ENCODE measurements around the gene ZNF266. TPM values are rescaled to one million over a fixed set of nuclear protein-coding genes. Genes with fewer than 3 reads are reported as not detected.
A peak's percentile ranks its signal among the peaks of the same experiment; 100 is the strongest.

ZNF266 gene
- polyA plus RNA-seq = 62.6 TPM
- long read RNA-seq, donor 1 = 0 reads
- long read RNA-seq, donor 2, partial matches to known transcripts = 0 of 2 reads
- long read RNA-seq, donor 2, other reads (novel, unspliced or antisense) = 0 of 2 reads
- long read RNA-seq, donor 3 = 0 reads
- long read RNA-seq, donor 4 = 0 reads
- long read RNA-seq, donor 5, partial matches to known transcripts = 0 of 2 reads
- long read RNA-seq, donor 5, other reads (novel, unspliced or antisense) = 0 of 2 reads
- long read RNA-seq, donor 6 = 0 reads
- long read RNA-seq, donor 7, partial matches to known transcripts = 0 of 1 reads
- long read RNA-seq, donor 7, other reads (novel, unspliced or antisense) = 0 of 1 reads
- long read RNA-seq, donor 8, partial matches to known transcripts = 0 of 1 reads
- long read RNA-seq, donor 8, other reads (novel, unspliced or antisense) = 0 of 1 reads
- long read RNA-seq, donor 9 = 0 reads
- long read RNA-seq, donor 10 = 0 reads
- long read RNA-seq, donor 11, partial matches to known transcripts = 0 of 1 reads
- long read RNA-seq, donor 11, other reads (novel, unspliced or antisense) = 0 of 1 reads

DNA sequence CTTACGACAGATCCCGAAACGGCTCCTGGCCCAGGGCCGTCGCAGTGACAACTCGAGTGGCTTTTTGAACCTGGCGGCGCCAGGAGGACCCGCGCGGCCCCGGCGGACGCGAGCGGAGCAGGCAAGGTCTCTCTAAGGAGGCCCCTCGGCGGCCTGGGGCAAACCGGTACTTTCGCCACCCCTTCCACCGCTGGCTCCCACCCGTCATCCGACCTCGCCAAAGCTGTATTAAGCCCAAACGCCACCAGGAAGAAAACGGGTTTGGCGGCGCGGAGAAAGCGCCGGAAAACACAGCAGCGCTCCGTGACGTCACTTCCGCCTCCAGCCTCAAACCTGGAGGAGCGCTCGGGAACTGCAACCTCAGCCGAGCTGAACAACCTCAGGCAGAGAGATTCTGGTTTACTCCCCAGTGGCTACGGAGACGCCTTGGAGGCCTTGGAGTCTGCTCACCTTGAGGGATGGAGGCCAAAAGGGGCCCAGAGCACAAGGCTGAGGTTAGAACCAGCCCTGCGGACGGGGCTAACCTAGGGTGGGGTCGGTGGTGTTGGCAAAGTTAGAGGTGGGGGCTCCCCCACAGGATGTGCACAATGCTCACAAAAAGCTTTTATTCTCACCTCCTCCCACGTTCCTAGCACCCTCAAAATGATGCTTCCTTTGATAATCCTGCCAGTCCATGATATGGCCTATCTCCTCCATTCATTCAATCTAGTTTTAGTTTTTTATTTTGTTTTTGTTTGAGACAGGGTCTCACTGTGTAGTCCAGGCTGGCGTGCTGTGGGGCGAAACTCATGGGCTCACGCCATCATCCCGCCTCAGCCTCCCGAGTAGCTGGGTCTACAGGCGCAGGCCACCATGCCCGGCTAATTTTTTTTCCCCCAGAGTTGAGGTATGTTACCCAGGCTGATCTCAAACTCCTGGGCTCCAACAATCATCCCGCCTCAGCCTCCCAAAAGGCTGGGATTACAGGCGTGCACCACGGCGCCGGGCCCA, at the start of gene ZNF266:
TSS of gene ZNF266 (minus strand) at position 295 of the 990 bp plus-strand sequence. CDS start 15,484 bp downstream, outside the sequence.
- Histone ChIP-seq H3K4me1 (ENCODE audit: control insufficient read depth, insufficient read depth, low read length) (no peaks in the 10 kb centered on the region), H3K36me3 (ENCODE audit: control insufficient read depth, insufficient read depth, low read length) (peaks cover 22% of the 10 kb centered on the region), H3K4me3 (ENCODE audit: low read length) (peak within 1 kb of the TSS; percentile 96), H3K27ac (ENCODE audit: low read length) (peak within 1 kb of the TSS; percentile 95), H3K27me3 (ENCODE audit: control insufficient read depth, insufficient read depth, low read length) (no peaks in the 10 kb centered on the region), H3K9me3 (ENCODE audit: control insufficient read depth, low read depth, low read length) (no peaks in the 10 kb centered on the region)
- WGBS (ENCODE audit: insufficient coverage, low lambda C conversion rate) = 0% methylated on average over 1 of the region's 56 CpGs
- DNase-seq = peak; percentile 88 to 94

DNA sequence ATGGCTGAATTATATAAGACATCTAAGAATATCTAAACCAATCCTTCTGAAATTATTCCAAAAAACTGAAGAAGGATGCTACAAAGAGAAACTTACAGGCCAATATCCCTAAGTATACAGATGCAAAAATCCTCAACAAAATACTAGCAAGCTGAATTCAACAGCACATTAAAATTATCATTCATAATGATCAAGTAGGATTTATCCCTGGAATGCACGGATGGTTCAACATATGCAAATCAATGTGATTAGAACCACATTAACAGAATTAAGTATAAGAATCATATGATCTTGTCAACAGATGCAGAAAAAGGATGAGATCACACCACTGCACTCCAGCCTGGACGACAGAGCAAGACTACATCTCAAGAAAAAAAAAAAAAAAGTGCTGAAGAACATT, 49.8 kb upstream of the ZNF266 start:
- no peak for DNase-seq
- H3K4me3 ChIP-seq (ENCODE audit: low read length) = no peak overlapping the region
- no peak overlapping the region for H3K27ac ChIP-seq (ENCODE audit: low read length)
- H3K9me3 ChIP-seq (ENCODE audit: control insufficient read depth, low read depth, low read length) = peaks cover 14% of the 10 kb centered on the region
- no peaks in the 10 kb centered on the region for H3K27me3 ChIP-seq (ENCODE audit: control insufficient read depth, insufficient read depth, low read length)
- whole genome bisulfite sequencing (ENCODE audit: insufficient coverage, low lambda C conversion rate) = no CpG with 5 or more reads among the region's 2 CpGs
- H3K4me1 ChIP-seq (ENCODE audit: control insufficient read depth, insufficient read depth, low read length) = no peaks in the 10 kb centered on the region
- no peaks in the 10 kb centered on the region for H3K36me3 ChIP-seq (ENCODE audit: control insufficient read depth, insufficient read depth, low read length)

DNA sequence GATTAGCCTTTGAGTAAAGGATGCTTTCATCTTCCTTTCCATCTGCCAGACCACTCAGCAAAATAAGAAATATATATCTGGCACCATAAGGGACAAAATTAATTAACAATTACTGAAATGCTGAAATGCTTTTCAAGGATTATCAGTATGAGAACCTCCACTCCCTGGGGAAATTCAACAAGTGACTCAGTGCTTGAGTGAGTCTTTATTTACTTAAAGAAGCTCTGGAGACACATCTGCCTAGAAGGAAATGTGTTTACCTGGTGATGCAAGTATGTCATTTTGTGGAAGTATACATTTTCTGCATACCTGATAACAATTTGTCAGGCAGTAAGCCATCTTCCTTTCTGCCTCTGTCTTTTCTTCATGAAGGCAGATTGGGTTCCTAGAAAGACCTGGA, 39.6 kb upstream of the ZNF266 start:
- H3K4me1 ChIP-seq (ENCODE audit: control insufficient read depth, insufficient read depth, low read length) = no peaks in the 10 kb centered on the region
- no peak for DNase-seq
- H3K27me3 ChIP-seq (ENCODE audit: control insufficient read depth, insufficient read depth, low read length) = no peaks in the 10 kb centered on the region
- no peak overlapping the region for H3K4me3 ChIP-seq (ENCODE audit: low read length)
- H3K36me3 ChIP-seq (ENCODE audit: control insufficient read depth, insufficient read depth, low read length) = no peaks in the 10 kb centered on the region
- no peaks in the 10 kb centered on the region for H3K9me3 ChIP-seq (ENCODE audit: control insufficient read depth, low read depth, low read length)
- H3K27ac ChIP-seq (ENCODE audit: low read length) = no peak overlapping the region

DNA sequence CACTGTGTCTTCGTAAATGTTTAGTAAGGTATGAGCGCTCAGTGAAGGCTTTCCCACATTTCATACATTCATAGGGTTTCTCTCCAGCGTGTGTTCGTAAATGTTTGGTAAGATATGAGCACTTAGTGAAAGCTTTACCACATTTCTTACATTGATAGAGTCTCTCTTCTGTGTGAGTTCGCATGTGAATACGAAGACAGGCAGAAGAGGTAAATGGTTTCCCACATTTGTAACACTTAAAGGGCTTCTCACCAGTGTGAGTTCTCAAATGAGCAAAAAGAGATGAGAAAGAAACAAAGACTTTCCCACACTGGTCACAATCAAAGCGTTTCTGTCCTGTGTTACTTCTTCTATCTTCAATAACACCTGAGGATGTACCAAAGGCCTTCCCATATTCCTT, 31.8 kb upstream of the ZNF266 start:
- Histone ChIP-seq H3K36me3 (ENCODE audit: control insufficient read depth, insufficient read depth, low read length) (no peaks in the 10 kb centered on the region), H3K27ac (ENCODE audit: low read length) (no peak overlapping the region), H3K4me1 (ENCODE audit: control insufficient read depth, insufficient read depth, low read length) (no peaks in the 10 kb centered on the region), H3K4me3 (ENCODE audit: low read length) (no peak overlapping the region), H3K27me3 (ENCODE audit: control insufficient read depth, insufficient read depth, low read length) (no peaks in the 10 kb centered on the region), H3K9me3 (ENCODE audit: control insufficient read depth, low read depth, low read length) (peaks cover 7% of the 10 kb centered on the region)
- WGBS (ENCODE audit: insufficient coverage, low lambda C conversion rate) = 100% methylated on average over 4 of the region's 7 CpGs
- DNase-seq = no peak

DNA sequence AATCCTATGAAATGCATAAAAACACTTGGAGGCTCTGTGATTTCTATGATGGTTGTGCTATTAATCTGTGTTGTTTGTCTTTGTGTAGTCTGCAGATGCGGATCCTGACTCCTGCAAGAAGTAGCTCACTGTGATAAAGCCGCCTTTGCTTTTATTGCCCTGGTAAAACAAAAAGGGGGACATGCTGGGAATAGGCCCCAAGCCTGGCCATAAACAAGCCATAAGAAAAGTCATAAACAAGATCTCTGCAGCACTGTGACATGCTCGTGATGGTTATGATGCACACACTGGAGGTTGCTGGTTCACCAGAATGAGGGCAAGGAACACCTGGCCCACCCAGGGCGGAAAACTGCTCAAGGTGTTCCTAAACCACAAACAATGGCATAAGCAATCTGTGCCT, 26.6 kb upstream of the ZNF266 start:
- Histone ChIP-seq H3K27me3 (ENCODE audit: control insufficient read depth, insufficient read depth, low read length) (no peaks in the 10 kb centered on the region), H3K36me3 (ENCODE audit: control insufficient read depth, insufficient read depth, low read length) (no peaks in the 10 kb centered on the region), H3K4me3 (ENCODE audit: low read length) (no peak overlapping the region), H3K4me1 (ENCODE audit: control insufficient read depth, insufficient read depth, low read length) (no peaks in the 10 kb centered on the region), H3K27ac (ENCODE audit: low read length) (no peak overlapping the region), H3K9me3 (ENCODE audit: control insufficient read depth, low read depth, low read length) (peaks cover 7% of the 10 kb centered on the region)
- 100% methylated on average over 1 of the region's 4 CpGs for WGBS (ENCODE audit: insufficient coverage, low lambda C conversion rate)
- DNase-seq = no peak

DNA sequence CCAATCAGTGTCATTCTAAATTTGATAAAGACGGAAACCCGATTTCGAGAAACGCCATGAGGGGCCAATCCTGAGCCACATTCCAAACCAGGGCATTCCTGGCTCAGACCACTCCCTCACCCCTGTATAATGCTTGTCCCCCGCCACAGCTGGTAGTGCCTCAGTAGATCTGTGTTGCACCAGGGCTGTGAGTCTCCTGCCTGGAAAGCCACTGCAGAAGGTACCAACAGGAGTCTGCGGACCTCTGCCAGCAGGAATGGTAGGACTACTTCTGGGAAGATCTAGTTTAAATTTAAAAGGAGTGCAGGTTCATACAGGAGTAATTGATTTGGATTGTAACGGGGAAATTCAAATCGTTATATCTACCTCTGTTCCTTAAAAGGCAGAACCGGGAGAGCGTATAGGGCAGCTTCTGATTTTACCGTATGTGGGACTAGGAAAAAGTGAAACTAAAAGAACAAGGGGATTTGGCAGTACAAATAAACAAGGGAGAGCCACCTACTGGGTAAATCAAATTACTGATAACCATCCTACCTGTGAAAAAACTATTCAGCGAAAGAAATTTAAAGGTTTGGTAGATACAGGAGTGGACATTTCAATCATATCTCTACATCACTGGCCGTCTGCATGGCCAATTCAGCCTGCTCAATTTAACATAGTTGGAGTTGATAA, 20.8 kb upstream of the ZNF266 start:
- peaks cover 4% of the 10 kb centered on the region for H3K9me3 ChIP-seq (ENCODE audit: control insufficient read depth, low read depth, low read length)

DNA sequence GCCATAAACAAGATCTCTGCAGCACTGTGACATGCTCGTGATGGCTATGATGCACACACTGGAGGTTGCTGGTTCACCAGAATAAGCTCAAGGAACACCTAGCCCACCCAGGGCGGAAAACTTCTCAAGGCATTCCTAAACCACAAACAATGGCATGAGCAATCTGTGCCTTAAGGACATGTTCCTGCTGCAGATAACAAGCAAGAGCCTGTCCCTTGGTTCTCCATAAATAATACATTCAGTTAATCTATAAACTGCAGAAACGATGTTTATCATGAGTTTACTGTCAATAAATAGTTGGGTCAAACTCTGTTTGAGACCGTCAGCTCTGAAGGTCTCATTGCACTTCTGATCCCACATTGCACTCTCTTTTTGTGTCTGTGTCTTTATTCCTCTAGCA, 18.6 kb upstream of the ZNF266 start:
- H3K27ac ChIP-seq (ENCODE audit: low read length) = no peak overlapping the region
- no CpG with 5 or more reads among the region's 4 CpGs for WGBS (ENCODE audit: insufficient coverage, low lambda C conversion rate)
- H3K9me3 ChIP-seq (ENCODE audit: control insufficient read depth, low read depth, low read length) = peaks cover 12% of the 10 kb centered on the region

More for the DNA sequence above, 20.8 kb upstream of the ZNF266 start:
- WGBS (ENCODE audit: insufficient coverage, low lambda C conversion rate) = 100% methylated on average over 1 of the region's 13 CpGs
- no peak overlapping the region for H3K4me3 ChIP-seq (ENCODE audit: low read length)
- H3K4me1 ChIP-seq (ENCODE audit: control insufficient read depth, insufficient read depth, low read length) = no peaks in the 10 kb centered on the region
- no peaks in the 10 kb centered on the region for H3K27me3 ChIP-seq (ENCODE audit: control insufficient read depth, insufficient read depth, low read length)
- H3K36me3 ChIP-seq (ENCODE audit: control insufficient read depth, insufficient read depth, low read length) = no peaks in the 10 kb centered on the region
- no peak overlapping the region for H3K27ac ChIP-seq (ENCODE audit: low read length)
- no peak for DNase-seq

DNA sequence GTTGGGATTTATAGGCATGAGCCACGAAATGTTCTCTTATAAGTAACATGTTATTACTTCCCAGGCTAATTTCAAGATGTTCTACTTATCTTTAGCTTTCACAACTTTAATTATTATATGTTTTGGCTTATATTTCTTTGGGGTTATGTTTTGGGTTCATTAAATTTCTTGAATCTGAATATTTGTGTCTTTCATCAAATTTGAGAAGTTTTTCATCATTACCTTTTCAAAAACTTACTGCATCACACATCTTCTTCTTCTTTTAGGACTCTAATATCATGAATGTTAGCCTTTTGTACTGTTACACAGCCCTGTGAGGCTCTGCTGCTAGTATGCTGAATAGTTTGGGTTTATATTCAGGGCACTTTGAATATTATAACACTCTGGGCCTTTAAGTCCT, 9.7 kb upstream of the ZNF266 start:
- H3K36me3 ChIP-seq (ENCODE audit: control insufficient read depth, insufficient read depth, low read length) = no peaks in the 10 kb centered on the region
- no peak for DNase-seq
- no peak overlapping the region for H3K4me3 ChIP-seq (ENCODE audit: low read length)
- H3K9me3 ChIP-seq (ENCODE audit: control insufficient read depth, low read depth, low read length) = peaks cover 23% of the 10 kb centered on the region
- 100% methylated on average over 1 of the region's 1 CpG for WGBS (ENCODE audit: insufficient coverage, low lambda C conversion rate)
- H3K27ac ChIP-seq (ENCODE audit: low read length) = no peak overlapping the region
- H3K27me3 ChIP-seq (ENCODE audit: control insufficient read depth, insufficient read depth, low read length) = no peaks in the 10 kb centered on the region
- no peaks in the 10 kb centered on the region for H3K4me1 ChIP-seq (ENCODE audit: control insufficient read depth, insufficient read depth, low read length)

More for the DNA sequence above, 18.6 kb upstream of the ZNF266 start:
- Histone ChIP-seq H3K4me1 (ENCODE audit: control insufficient read depth, insufficient read depth, low read length) (no peaks in the 10 kb centered on the region), H3K4me3 (ENCODE audit: low read length) (no peak overlapping the region), H3K27me3 (ENCODE audit: control insufficient read depth, insufficient read depth, low read length) (no peaks in the 10 kb centered on the region), H3K36me3 (ENCODE audit: control insufficient read depth, insufficient read depth, low read length) (no peaks in the 10 kb centered on the region)
- DNase-seq = no peak

DNA sequence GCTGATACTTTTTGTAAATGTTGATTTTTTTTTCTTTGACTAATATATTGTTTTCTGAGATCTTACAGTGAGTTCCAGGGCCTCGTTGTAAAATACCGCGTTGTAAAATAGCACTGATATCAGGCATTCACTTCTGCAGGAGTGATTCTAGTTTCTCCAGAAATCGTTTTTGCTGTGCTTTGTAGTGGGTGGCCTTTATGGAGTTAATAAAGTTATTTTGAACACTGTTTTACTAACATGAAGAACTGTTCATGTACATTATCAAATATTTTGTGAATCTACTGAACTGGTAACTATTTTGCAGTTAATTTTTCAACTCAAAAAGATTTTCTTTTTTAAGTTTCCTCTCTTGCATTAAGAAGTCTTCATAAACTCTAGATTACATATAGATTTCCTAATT, 985 bp upstream of the ZNF266 start:
- H3K27ac ChIP-seq (ENCODE audit: low read length) = no peak overlapping the region
- H3K36me3 ChIP-seq (ENCODE audit: control insufficient read depth, insufficient read depth, low read length) = peaks cover 14% of the 10 kb centered on the region
- H3K4me1 ChIP-seq (ENCODE audit: control insufficient read depth, insufficient read depth, low read length) = no peaks in the 10 kb centered on the region
- H3K27me3 ChIP-seq (ENCODE audit: control insufficient read depth, insufficient read depth, low read length) = no peaks in the 10 kb centered on the region
- H3K4me3 ChIP-seq (ENCODE audit: low read length) = no peak overlapping the region
- H3K9me3 ChIP-seq (ENCODE audit: control insufficient read depth, low read depth, low read length) = no peaks in the 10 kb centered on the region
- WGBS (ENCODE audit: insufficient coverage, low lambda C conversion rate) = no CpG with 5 or more reads among the region's 4 CpGs
- DNase-seq = no peak

DNA sequence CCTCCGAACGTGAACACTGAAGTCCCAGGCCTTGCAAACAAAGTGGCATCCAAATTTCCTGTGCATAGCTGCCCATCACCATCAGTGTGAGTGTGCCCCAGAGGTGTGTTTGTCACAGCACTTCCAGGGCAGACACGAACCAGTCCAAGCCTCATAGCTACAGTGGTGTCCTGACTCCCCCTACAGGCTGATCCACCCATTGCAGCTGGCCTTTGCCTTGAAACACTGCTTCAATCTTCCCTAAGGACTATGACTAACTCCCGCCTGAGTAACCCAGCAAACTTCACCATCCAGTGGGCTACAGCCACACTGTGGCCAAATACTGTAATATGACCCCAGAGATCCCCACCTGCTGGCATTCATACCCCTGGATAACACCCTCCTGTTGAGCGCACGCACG, 3.9 kb downstream of the ZNF266 start:
- no peak for DNase-seq
- WGBS (ENCODE audit: insufficient coverage, low lambda C conversion rate) = no CpG with 5 or more reads among the region's 7 CpGs
- no peak overlapping the region for H3K27ac ChIP-seq (ENCODE audit: low read length)
- peaks cover 36% of the 10 kb centered on the region for H3K36me3 ChIP-seq (ENCODE audit: control insufficient read depth, insufficient read depth, low read length)
- H3K27me3 ChIP-seq (ENCODE audit: control insufficient read depth, insufficient read depth, low read length) = no peaks in the 10 kb centered on the region
- no peak overlapping the region for H3K4me3 ChIP-seq (ENCODE audit: low read length)
- no peaks in the 10 kb centered on the region for H3K4me1 ChIP-seq (ENCODE audit: control insufficient read depth, insufficient read depth, low read length)
- H3K9me3 ChIP-seq (ENCODE audit: control insufficient read depth, low read depth, low read length) = no peaks in the 10 kb centered on the region
